Dedifferentiated amniotic fluid mesenchymal stem cell (primary cell): ENCODE measurements around the gene MKKS.

Experiments
- DNase-seq: peaks from one replicate; pipeline ENCODE4 v3.0.0-alpha.2; 2016; ENCODE audit errors: extremely low spot score

The MKKS gene

GRCh38 chr20:10368702-10369041, 65.3 kb downstream of the MKKS start:
- no peak for DNase-seq

DNA sequence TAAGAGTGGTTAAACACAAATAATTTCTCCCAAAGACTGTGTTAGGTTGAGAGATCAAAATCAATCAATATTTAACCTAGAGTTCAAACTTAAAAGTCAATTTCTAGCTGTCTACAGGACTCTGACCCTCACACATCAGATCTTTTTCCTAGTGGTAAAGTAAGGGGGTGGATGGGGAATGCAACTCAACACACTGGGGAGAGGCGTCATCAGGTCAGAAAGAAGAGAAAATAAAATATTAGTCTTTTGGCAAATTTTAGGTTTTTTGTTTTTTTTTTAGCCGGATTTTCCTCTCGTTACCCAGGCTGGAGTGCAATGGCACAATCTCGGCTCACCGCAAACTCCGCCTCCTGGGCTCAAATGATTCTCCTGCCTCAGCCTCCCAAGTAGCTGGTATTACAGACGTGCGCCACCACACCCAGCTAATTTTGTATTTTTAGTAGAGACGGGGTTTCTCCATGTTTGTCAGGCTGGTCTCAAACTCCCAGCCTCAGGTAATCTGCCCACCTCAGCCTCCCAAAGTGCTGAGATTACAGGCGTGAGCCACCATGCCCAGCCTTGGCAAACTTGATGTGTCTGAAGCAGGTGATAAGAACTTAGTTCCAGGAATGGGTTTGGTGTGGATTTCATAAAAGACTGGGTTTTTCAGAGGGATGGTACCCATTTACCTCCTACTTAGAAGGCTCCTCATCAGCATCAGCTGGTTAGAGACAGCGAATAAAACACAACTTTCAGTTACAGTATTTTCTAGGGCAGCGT, 65.9 kb downstream of the MKKS start:
- no peak for DNase-seq

DNA sequence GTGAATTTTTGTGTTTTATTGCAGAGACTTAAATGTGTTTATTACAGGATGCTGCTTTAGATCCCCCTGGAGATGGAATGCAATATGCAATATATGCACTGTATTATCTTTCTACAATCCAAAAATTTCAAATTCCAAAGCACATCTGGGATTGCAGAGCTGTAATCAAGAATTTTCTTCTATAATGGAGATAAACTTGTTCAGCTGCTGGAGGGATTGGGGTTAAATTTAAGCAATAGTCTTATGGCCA, 66.4 kb downstream of the MKKS start:
- DNase-seq: no peak

GRCh38 chr20:10366898-10367692, 66.9 kb downstream of the MKKS start:
- DNase-seq: no peak

GRCh38 chr20:10362674-10363073, 71.3 kb downstream of the MKKS start:
- DNase-seq: no peak

GRCh38 chr20:10360878-10361277, 73.1 kb downstream of the MKKS start:
- no peak for DNase-seq

- DNase-seq: no peak
Measured at GRCh38 chr20:10359621-10360040, 74.4 kb downstream of the MKKS start.

DNA sequence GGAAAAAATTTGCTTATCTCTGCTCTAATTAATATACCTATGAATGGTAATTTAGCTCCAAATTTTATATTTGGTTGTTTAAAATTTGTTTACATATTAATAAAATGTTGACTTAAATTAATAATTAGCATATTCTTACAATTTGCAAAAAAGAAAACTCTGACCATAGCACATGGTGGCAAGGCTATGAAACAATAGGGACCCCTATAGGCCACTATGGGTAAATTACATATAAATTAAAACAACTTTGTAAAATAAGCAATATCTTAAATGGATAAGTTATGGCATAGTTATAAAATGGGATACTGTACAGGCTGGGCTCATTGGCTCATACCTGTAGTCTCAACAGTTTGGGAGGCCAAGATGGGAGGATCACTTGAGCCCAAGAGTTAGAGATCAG, 76.0 kb downstream of the MKKS start:
- DNase-seq: no peak

GRCh38 chr20:10357061-10357708, 76.8 kb downstream of the MKKS start:
- DNase-seq: no peak

- DNase-seq: no peak
Measured at GRCh38 chr20:10356628-10357027, 77.4 kb downstream of the MKKS start.

DNA sequence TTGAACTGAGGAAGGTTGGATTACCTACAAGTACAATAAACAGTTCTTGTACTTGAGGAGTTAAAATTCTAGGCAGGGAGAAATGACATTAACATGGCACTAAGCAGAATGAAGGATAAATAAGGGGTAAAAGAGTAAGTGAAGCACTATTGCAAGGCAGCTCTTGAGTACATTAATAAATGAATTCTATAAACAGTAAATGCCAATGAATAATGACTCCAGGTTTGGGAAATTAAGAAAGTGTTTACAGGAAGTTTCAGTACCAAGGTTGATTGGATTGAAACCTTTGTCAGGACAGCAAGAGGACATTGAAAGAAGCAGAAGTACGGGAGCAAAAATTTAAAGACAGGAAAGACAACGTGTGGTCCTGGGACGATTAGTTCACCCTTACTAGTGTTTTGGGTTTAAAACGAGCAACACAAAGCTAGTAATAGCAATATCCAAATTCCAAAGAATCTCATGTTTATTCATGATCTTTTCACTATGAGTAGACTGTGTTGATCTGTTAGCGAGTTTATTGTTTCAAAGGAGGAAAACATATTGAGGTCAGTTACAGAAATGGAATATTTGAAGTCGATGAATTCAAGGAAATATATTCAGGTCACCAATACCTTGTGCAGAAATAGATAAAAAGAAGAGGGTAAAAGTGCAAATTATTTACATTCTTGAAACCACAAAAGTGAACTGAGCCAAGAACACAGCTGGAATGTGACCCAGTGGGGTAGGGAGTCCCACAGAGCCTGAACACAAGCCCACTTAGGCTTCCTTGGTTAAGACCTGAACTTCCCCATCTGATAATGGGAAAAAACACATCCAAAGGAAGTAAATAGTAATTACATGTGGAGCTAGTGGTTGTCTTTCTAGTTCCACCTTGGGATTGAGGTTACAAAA, 80.8 kb downstream of the MKKS start:
- no peak for DNase-seq
